ENCODE measurements around the gene VPREB3.

Gene VPREB3

DNA sequence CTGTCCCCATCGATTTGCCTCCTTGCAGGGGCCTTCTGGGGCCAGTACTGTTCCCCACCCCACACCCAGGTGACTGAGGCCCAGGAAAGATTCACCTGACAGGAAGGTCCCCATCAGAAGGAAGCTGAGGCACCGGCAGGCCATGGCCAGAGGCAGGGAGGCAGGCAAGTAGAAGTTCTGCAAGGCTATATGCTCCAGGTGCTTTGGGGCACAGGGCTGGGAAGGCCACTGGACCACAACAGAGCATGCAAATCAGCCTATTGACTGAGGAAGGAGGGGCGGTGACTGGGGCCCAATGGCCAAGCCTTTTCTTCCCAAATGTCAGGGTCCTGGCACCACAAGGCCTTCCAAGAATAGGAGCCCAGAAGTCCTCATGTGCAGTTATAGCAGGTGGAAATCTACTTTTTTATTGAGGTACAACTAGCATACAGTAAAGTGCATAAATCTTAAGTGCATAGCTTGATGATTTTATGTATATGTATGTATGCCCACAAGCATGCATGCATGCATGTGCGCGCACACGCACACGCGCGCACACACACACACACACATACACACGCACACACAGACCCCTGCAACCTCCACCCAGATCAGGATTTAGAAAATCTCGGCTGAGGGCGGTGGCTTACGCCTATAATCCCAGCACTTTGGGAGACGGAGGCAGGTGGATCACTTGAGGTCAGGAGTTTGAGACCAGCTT is at the start of gene VPREB3:
Gene VPREB3 (minus strand): TSS at position 206 of the 700 bp plus-strand sequence. CDS start 62 bp downstream, at position 144.
- Histone ChIP-seq H3K36me3 (ENCODE audit: control insufficient read depth, insufficient read depth, low read length) (no peaks in the 10 kb centered on the region), H3K27me3 (ENCODE audit: control insufficient read depth, insufficient read depth, low read length) (no peaks in the 10 kb centered on the region), H3K4me1 (ENCODE audit: control insufficient read depth, insufficient read depth, low read length) (peaks cover 2% of the 10 kb centered on the region), H3K4me3 (ENCODE audit: low read depth, low read length) (no peak within 1 kb of the TSS), H3K9me3 (ENCODE audit: control insufficient read depth, insufficient read depth, low read length) (no peaks in the 10 kb centered on the region), H3K9ac (ENCODE audit: low read depth, low read length) (no peak within 1 kb of the TSS)

- H3K36me3 ChIP-seq (ENCODE audit: control insufficient read depth, insufficient read depth, low read length) = peaks cover 54% of the 10 kb centered on the region
- H3K4me3 ChIP-seq (ENCODE audit: low read depth, low read length) = no peak overlapping the region
- H3K9me3 ChIP-seq (ENCODE audit: control insufficient read depth, insufficient read depth, low read length) = no peaks in the 10 kb centered on the region
- no peak overlapping the region for H3K9ac ChIP-seq (ENCODE audit: low read depth, low read length)
- no peaks in the 10 kb centered on the region for H3K4me1 ChIP-seq (ENCODE audit: control insufficient read depth, insufficient read depth, low read length)
- no peaks in the 10 kb centered on the region for H3K27me3 ChIP-seq (ENCODE audit: control insufficient read depth, insufficient read depth, low read length)
Measured at GRCh38 chr22:23803001-23803819, 49.0 kb upstream of the VPREB3 start.

GRCh38 chr22:23801886-23802377 is 47.7 kb upstream of the VPREB3 start:
- Histone ChIP-seq H3K9me3 (ENCODE audit: control insufficient read depth, insufficient read depth, low read length) (no peaks in the 10 kb centered on the region), H3K9ac (ENCODE audit: low read depth, low read length) (no peak overlapping the region), H3K4me1 (ENCODE audit: control insufficient read depth, insufficient read depth, low read length) (no peaks in the 10 kb centered on the region), H3K4me3 (ENCODE audit: low read depth, low read length) (no peak overlapping the region), H3K27me3 (ENCODE audit: control insufficient read depth, insufficient read depth, low read length) (no peaks in the 10 kb centered on the region), H3K36me3 (ENCODE audit: control insufficient read depth, insufficient read depth, low read length) (peaks cover 56% of the 10 kb centered on the region)

GRCh38 chr22:23801238-23801821 is 47.1 kb upstream of the VPREB3 start:
- Histone ChIP-seq H3K4me1 (ENCODE audit: control insufficient read depth, insufficient read depth, low read length) (no peaks in the 10 kb centered on the region), H3K9ac (ENCODE audit: low read depth, low read length) (no peak overlapping the region), H3K4me3 (ENCODE audit: low read depth, low read length) (no peak overlapping the region), H3K36me3 (ENCODE audit: control insufficient read depth, insufficient read depth, low read length) (peaks cover 52% of the 10 kb centered on the region), H3K27me3 (ENCODE audit: control insufficient read depth, insufficient read depth, low read length) (no peaks in the 10 kb centered on the region), H3K9me3 (ENCODE audit: control insufficient read depth, insufficient read depth, low read length) (no peaks in the 10 kb centered on the region)

- Histone ChIP-seq H3K9ac (ENCODE audit: low read depth, low read length) (no peak overlapping the region), H3K4me3 (ENCODE audit: low read depth, low read length) (no peak overlapping the region), H3K9me3 (ENCODE audit: control insufficient read depth, insufficient read depth, low read length) (no peaks in the 10 kb centered on the region), H3K4me1 (ENCODE audit: control insufficient read depth, insufficient read depth, low read length) (no peaks in the 10 kb centered on the region), H3K27me3 (ENCODE audit: control insufficient read depth, insufficient read depth, low read length) (no peaks in the 10 kb centered on the region), H3K36me3 (ENCODE audit: control insufficient read depth, insufficient read depth, low read length) (peaks cover 49% of the 10 kb centered on the region)
Measured at GRCh38 chr22:23800297-23801237, 46.3 kb upstream of the VPREB3 start.

DNA sequence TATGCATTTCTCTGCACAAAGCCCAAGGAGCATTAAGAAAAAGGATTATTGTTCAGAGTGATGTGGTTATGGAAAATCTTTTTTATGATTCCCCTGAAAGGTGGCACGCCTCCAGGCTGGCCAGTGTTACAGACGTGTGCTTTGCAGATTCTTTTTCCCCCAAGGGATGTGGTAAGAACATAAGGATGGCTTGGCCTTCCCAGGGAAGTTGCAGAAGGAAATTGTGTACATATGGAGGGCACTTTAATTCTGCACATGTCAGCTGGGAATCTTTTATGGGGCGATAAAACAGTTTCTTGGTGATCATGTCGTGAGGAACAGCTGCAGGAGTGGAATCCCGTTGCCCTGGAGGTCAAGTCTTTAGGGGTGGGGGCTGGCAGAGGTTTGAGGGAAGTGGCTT is 42.2 kb upstream of the VPREB3 start:
- Histone ChIP-seq H3K9me3 (ENCODE audit: control insufficient read depth, insufficient read depth, low read length) (no peaks in the 10 kb centered on the region), H3K36me3 (ENCODE audit: control insufficient read depth, insufficient read depth, low read length) (peaks cover 33% of the 10 kb centered on the region), H3K4me3 (ENCODE audit: low read depth, low read length) (no peak overlapping the region), H3K4me1 (ENCODE audit: control insufficient read depth, insufficient read depth, low read length) (no peaks in the 10 kb centered on the region), H3K9ac (ENCODE audit: low read depth, low read length) (no peak overlapping the region), H3K27me3 (ENCODE audit: control insufficient read depth, insufficient read depth, low read length) (no peaks in the 10 kb centered on the region)

- no peak overlapping the region for H3K4me3 ChIP-seq (ENCODE audit: low read depth, low read length)
- H3K27me3 ChIP-seq (ENCODE audit: control insufficient read depth, insufficient read depth, low read length) = no peaks in the 10 kb centered on the region
- H3K36me3 ChIP-seq (ENCODE audit: control insufficient read depth, insufficient read depth, low read length) = peaks cover 20% of the 10 kb centered on the region
- H3K9ac ChIP-seq (ENCODE audit: low read depth, low read length) = no peak overlapping the region
- peaks cover 7% of the 10 kb centered on the region for H3K4me1 ChIP-seq (ENCODE audit: control insufficient read depth, insufficient read depth, low read length)
- H3K9me3 ChIP-seq (ENCODE audit: control insufficient read depth, insufficient read depth, low read length) = no peaks in the 10 kb centered on the region
Measured at GRCh38 chr22:23793326-23793725, 39.1 kb upstream of the VPREB3 start.

DNA sequence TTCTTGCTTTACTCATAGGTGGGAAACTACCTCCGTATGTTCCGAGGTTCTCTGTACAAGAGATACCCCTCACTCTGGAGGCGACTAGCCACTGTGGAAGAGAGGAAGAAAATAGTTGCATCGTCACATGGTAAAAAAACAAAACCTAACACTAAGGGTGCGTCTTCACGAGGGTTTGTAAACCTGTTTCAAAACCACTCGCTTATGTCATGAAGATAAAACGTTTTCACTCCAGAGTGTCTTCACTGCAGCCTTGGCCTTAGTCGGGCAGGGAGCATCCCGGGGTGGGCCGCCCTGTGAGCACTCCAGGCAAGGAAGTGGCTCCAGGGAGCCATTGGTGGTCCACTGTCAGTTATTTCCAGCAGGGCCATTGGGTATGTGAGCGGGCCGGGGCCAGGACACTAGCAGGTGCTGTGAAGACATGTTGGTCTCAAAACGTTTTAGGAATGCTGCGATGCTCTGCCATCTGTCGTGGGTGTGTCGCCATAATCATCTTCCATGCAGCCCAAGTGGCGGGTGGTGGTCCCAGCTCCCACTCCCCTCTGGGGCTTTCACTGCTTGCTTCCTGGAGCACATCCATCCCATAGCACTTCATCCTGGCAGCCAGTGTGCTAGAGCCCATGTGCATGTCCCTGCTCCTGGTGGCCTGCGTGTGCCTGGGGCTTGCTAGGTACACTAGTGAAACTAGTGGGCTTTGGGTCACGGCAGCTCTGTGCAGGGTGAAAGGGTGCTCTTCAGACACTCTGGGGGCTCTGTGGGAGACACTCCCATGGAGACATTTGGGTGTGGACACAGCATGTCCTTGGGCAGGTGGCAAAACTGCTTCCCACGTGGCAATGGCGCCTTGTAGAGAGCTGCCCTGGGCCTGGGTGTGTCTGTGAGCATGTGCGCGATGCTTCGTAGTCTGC is 37.8 kb upstream of the VPREB3 start:
- H3K9me3 ChIP-seq (ENCODE audit: control insufficient read depth, insufficient read depth, low read length) = no peaks in the 10 kb centered on the region
- H3K4me1 ChIP-seq (ENCODE audit: control insufficient read depth, insufficient read depth, low read length) = peaks cover 7% of the 10 kb centered on the region
- H3K9ac ChIP-seq (ENCODE audit: low read depth, low read length) = no peak overlapping the region
- no peaks in the 10 kb centered on the region for H3K27me3 ChIP-seq (ENCODE audit: control insufficient read depth, insufficient read depth, low read length)
- no peak overlapping the region for H3K4me3 ChIP-seq (ENCODE audit: low read depth, low read length)
- H3K36me3 ChIP-seq (ENCODE audit: control insufficient read depth, insufficient read depth, low read length) = peaks cover 16% of the 10 kb centered on the region

- Histone ChIP-seq H3K9me3 (ENCODE audit: control insufficient read depth, insufficient read depth, low read length) (no peaks in the 10 kb centered on the region), H3K36me3 (ENCODE audit: control insufficient read depth, insufficient read depth, low read length) (peaks cover 12% of the 10 kb centered on the region), H3K4me3 (ENCODE audit: low read depth, low read length) (no peak overlapping the region), H3K27me3 (ENCODE audit: control insufficient read depth, insufficient read depth, low read length) (no peaks in the 10 kb centered on the region), H3K4me1 (ENCODE audit: control insufficient read depth, insufficient read depth, low read length) (peaks cover 7% of the 10 kb centered on the region), H3K9ac (ENCODE audit: low read depth, low read length) (no peak overlapping the region)
Measured at GRCh38 chr22:23790819-23791737, 36.9 kb upstream of the VPREB3 start.

DNA sequence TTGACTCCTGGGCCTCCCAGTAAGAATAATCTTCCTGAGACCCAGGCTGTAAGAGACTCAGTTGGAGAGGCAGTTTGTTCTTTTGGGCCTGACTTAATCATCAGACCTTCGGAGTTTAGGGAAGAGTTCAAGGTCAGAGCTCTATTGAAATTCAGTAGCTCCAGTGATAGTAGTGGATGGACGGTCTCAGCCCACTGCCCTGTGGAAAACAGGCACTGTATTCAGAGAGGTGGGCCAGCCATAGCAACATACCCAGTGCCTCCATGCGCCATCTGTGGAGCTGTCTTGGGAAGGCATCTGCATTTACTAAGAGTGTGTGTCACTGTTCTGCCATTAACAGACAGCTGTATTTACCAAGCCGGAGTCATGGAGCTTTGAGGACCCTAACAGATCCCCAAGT is 35.4 kb upstream of the VPREB3 start:
- Histone ChIP-seq H3K4me3 (ENCODE audit: low read depth, low read length) (no peak overlapping the region), H3K4me1 (ENCODE audit: control insufficient read depth, insufficient read depth, low read length) (peaks cover 7% of the 10 kb centered on the region), H3K9ac (ENCODE audit: low read depth, low read length) (no peak overlapping the region), H3K9me3 (ENCODE audit: control insufficient read depth, insufficient read depth, low read length) (no peaks in the 10 kb centered on the region), H3K36me3 (ENCODE audit: control insufficient read depth, insufficient read depth, low read length) (peaks cover 12% of the 10 kb centered on the region), H3K27me3 (ENCODE audit: control insufficient read depth, insufficient read depth, low read length) (no peaks in the 10 kb centered on the region)

All from iPS-15b (cell line).